ENCODE results near the gene P2RY4. TPM values are rescaled to one million over a fixed set of nuclear protein-coding genes. Genes with fewer than 3 reads are reported as not detected.

Gene P2RY4
- total and polyA plus RNA-seq, 2 of the 4 experiments (the other 2 are of a cell fraction): 0.14 TPM; not detected in 1

DNA sequence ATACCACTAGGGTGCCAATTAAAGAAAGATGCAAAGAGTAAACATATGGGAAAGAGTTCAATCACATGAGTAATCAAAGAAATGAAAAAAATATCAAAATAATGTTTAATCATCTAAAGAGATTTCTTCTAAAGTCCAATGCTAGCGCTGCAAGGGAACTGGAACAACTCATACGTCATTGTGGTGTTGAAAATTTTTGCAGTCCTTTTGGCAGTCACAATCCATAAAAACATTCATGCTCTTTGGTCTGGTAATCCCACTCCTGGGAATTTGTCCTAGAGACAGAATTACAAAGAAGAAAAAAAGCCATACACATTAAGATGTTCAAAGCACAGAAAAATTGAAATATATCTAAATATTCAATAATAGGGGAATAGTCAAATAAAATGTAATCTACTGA, 4.6 kb downstream of the P2RY4 start:
- Histone ChIP-seq H3K36me3 (ENCODE audit: control insufficient read depth, insufficient read depth, low read length) (no peaks in the 10 kb centered on the region), H3K4me2 (ENCODE audit: low read depth, low read length) (no peak overlapping the region), H4K91ac (ENCODE audit: insufficient read depth, low read depth, low read length) (no peak overlapping the region), H3K4me1 (ENCODE audit: control insufficient read depth, insufficient read depth, low read length) (no peaks in the 10 kb centered on the region; the same call in 1 of the 2 replicates), H3K9me3 (ENCODE audit: control insufficient read depth, insufficient read depth, low read length) (no peaks in the 10 kb centered on the region), H3K9ac (ENCODE audit: low read depth, low read length) (no peak overlapping the region), H4K5ac (ENCODE audit: low read depth, low read length) (no peak overlapping the region), H2AK5ac (ENCODE audit: low read depth, low read length) (no peak overlapping the region), H4K8ac (ENCODE audit: low read depth in 2 of 2, low read length in 2 of 2) (no peak overlapping the region), H3K18ac (ENCODE audit: low read depth, low read length) (no peak overlapping the region), H3K56ac (ENCODE audit: extremely low read depth, insufficient read depth, low read length) (no peak overlapping the region), H2AK9ac (replicated peaks; ENCODE audit: low read depth, low read length, poor library complexity) (no peak overlapping the region), H2BK15ac (ENCODE audit: low read depth, low read length) (no peak overlapping the region), H3K27ac (ENCODE audit: insufficient read depth, low read length) (no peak overlapping the region), H4K20me1 (ENCODE audit: insufficient read depth, low read length) (no peaks in the 10 kb centered on the region), H2AFZ (replicated peaks; ENCODE audit: low read length, poor library complexity) (no peak overlapping the region), H2BK5ac (ENCODE audit: low read depth, low read length, poor library complexity, severe bottlenecking) (no peak overlapping the region), H3K79me1 (ENCODE audit: low read depth in 1 of 2, low read length in 2 of 2) (no peaks in the 10 kb centered on the region), H2BK120ac (ENCODE audit: low read depth, low read length) (no peak overlapping the region), H2BK20ac (ENCODE audit: low read depth, low read length) (no peak overlapping the region), H3K14ac (replicated peaks; ENCODE audit: low read depth, low read length) (no peak overlapping the region), H3K4ac (ENCODE audit: low read depth, low read length) (no peak overlapping the region), H3K4me3 (ENCODE audit: insufficient read depth, low read depth, low read length) (no peak overlapping the region), H3K9me1 (ENCODE audit: insufficient read depth, low read length) (no peaks in the 10 kb centered on the region), H3K23ac (ENCODE audit: low read depth, low read length) (no peak overlapping the region), H3K27me3 (ENCODE audit: control insufficient read depth, insufficient read depth, low read length) (peaks cover 5% of the 10 kb centered on the region; the same call in 1 of the 2 replicates)
- intact Hi-C loops (cut with micrococcal nuclease): no loop called here
- in situ Hi-C loops (cut with MboI; ENCODE audit: low sequenced_read_pairs): no loop called here
- dilution Hi-C loops (cut with HindIII; ENCODE audit: low sequenced_read_pairs, unreplicated experiment): no loop called here
- no CpG with 5 or more reads among the region's 2 CpGs for WGBS, 2 experiments (ENCODE audit: extremely low coverage in 2 of 2, insufficient read length in 1 of 2)
- TF ChIP-seq MXI1 (IDR thresholded peaks at IDR 0.05; ENCODE audit: borderline replicate concordance, low read depth, low read length) (no peak), CHD1 (IDR thresholded peaks at IDR 0.05; ENCODE audit: low read depth, low read length) (no peak), FOS (IDR thresholded peaks at IDR 0.05; ENCODE audit: low read depth, low read length) (no peak), ELK1 (IDR thresholded peaks at IDR 0.05; ENCODE audit: borderline replicate concordance, low read depth, low read length) (no peak), BHLHE40 (IDR thresholded peaks at IDR 0.05; ENCODE audit: low read depth, low read length) (no peak), RAD21 (IDR thresholded peaks at IDR 0.05; ENCODE audit: low read length) (no peak), RCOR1 (IDR thresholded peaks at IDR 0.05; ENCODE audit: insufficient replicate concordance, low read length) (no peak), SMC3 (IDR thresholded peaks at IDR 0.05; ENCODE audit: low read depth, low read length) (no peak), MAZ (IDR thresholded peaks at IDR 0.05; ENCODE audit: borderline replicate concordance, low read depth, low read length) (no peak), POLR2A (IDR thresholded peaks at IDR 0.05; ENCODE audit: low read depth, low read length) (no peak), RFX5 (IDR thresholded peaks at IDR 0.05; ENCODE audit: low read depth, low read length) (no peak), NFE2L2 (IDR thresholded peaks at IDR 0.05; ENCODE audit: low read depth, low read length) (no peak), MAFK (IDR thresholded peaks at IDR 0.05; ENCODE audit: low read depth, low read length) (no peak), CEBPB (IDR thresholded peaks at IDR 0.05; ENCODE audit: low read depth, low read length) (no peak)
- TF ChIP-seq, protein P1, sequence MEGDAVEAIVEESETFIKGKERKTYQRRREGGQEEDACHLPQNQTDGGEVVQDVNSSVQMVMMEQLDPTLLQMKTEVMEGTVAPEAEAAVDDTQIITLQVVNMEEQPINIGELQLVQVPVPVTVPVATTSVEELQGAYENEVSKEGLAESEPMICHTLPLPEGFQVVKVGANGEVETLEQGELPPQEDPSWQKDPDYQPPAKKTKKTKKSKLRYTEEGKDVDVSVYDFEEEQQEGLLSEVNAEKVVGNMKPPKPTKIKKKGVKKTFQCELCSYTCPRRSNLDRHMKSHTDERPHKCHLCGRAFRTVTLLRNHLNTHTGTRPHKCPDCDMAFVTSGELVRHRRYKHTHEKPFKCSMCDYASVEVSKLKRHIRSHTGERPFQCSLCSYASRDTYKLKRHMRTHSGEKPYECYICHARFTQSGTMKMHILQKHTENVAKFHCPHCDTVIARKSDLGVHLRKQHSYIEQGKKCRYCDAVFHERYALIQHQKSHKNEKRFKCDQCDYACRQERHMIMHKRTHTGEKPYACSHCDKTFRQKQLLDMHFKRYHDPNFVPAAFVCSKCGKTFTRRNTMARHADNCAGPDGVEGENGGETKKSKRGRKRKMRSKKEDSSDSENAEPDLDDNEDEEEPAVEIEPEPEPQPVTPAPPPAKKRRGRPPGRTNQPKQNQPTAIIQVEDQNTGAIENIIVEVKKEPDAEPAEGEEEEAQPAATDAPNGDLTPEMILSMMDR (conservative IDR thresholded peaks at IDR 0.05; ENCODE audit: low read depth, low read length): no peak
- TF ChIP-seq, protein P2, sequence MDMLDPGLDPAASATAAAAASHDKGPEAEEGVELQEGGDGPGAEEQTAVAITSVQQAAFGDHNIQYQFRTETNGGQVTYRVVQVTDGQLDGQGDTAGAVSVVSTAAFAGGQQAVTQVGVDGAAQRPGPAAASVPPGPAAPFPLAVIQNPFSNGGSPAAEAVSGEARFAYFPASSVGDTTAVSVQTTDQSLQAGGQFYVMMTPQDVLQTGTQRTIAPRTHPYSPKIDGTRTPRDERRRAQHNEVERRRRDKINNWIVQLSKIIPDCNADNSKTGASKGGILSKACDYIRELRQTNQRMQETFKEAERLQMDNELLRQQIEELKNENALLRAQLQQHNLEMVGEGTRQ (IDR thresholded peaks at IDR 0.05; ENCODE audit: low read depth, low read length): no peak
- POLR2A ChIA-PET (ENCODE audit: unreplicated experiment): no interaction called here
- ATAC-seq (ENCODE audit: low read depth) (no peak), DNase-seq (no peak)
- CTCF ChIA-PET: no interaction called here
- no TSS peak for BruUV-seq (replicated peaks)

Data from IMR-90 (cell line).